ENCODE results near the gene CBFA2T3.

GRCh38 chr16:88979353-88980015 lies 2.5 kb upstream of the CBFA2T3 start:
- TF ChIP-seq CTCF (IDR thresholded peaks at IDR 0.05; ENCODE audit: insufficient read depth, low read length) (no peak), REST (IDR thresholded peaks at IDR 0.05; ENCODE audit: insufficient replicate concordance, low read depth) (no peak), GABPA (IDR thresholded peaks at IDR 0.05; ENCODE audit: low read depth) (no peak), POLR2AphosphoS5 (IDR thresholded peaks at IDR 0.05; ENCODE audit: low read depth) (no peak), SPI1 (IDR thresholded peaks at IDR 0.05; ENCODE audit: borderline replicate concordance, low read depth) (no peak)

All from HL-60 (cell line).